Fibroblast of skin of scalp (primary cell): ENCODE results near the gene BMP2K.
"Not testable (repeated sequence)": the region's sequence is repeated elsewhere in the genome, so short reads cannot be mapped to it uniquely, and the experiment has no call there.

Experiments used
- DNase-seq: peaks from one replicate; pipeline ENCODE4 v3.0.0-alpha.2; 2013

BMP2K gene

DNA sequence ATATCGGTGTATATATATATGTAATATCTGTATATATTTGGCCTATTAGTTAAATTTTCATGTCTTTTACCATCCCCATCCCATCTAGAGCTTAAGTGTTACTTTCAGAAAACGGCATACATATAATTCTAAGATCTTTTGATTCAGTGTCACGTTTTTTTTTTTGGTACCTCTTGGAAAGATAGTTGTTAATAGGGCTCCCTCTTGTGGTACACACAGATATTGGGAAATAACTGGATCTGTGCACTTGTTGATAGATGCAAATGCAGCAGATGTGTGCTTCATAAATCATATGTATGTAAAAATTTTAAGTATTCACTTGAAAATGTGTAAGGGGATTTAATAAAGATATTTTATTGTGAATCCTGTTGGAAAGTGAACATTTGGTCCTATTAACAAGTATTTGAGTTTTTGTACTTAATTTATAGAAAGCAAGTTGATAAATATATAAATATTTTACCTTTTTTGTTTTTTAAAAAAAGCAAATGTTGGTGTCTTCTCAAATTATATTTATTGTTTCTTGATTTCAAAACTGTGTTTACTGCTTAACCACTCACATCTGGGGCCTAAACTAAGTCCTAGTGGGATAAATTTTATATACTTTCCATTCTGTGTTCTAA is 88.4 kb downstream of the BMP2K start:
- DNase-seq, result peak; percentile 80

GRCh38 chr4:78865451-78865850 is 89.3 kb downstream of the BMP2K start:
- DNase-seq, result no peak

DNA sequence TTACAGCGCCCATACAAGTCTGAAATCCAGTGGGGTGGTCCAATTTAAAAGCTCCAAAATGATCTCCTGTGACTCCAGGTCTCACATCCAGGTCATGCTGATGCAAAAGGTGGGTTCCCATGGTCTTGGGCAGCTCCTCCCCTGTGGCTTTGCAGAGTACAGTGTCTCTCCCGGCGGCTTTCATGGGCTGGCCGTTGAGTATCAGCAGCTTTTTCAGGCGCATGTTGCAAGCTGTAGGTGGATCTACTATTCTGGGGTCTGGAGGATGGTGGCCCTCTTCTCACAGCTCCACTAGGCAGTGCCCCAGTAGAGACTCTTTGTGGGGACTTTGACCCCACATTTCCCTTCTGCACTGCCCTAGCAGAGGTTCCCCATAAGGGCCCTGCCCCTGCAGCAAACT is 92.6 kb downstream of the BMP2K start:
- not testable (repeated sequence) for DNase-seq

DNA sequence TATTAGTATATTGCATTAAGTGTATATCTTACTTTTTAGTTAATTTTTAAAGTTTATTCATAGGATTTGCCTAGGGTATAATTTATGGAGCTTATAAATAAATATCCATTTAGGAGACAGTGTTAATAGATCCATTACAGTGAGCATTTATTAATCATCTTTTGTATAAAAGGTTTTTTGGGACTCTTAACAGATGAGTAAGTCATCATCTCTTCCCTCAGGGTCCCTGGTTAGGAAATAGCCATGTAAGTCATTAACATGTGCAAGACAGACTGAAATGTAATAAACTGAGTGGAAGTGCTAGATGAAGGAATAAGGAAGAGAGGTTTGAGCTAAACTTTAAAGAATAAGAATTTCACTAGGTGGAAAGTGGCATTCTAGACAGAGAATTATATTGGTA is 93.9 kb downstream of the BMP2K start:
- no peak for DNase-seq

DNA sequence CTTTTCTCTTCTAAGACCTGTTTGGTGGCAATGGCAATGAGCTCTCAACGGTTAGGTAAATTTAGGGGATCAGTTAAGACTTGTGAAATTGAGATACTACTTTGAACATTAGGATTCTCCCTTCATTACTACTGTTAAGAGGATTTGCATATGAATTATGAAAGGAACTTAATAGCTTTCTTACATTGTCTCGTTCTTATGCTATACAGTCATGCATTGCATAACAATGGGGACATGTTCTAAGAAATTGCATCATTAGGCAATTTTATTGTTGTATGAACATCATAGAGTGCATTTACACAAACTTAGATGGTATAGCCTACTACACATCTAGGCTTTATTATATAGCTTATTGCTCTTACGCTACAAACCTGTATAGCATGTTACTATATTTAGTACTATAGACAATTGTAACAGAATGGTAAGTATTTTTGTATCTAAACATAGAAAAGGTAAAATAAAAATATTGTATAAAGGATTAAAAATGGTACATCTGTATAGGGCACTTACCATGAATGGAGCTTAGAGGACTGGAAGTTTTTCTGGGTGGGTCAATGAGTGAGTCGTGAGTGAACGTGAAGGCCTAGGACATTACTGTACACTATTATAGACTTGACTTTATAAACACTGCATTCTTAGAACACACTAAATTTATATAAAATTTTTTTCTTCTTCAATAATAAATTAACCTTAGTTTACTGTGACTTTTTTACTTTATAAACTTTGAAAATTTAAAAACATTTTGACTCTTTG is 100.6 kb downstream of the BMP2K start:
- DNase-seq, result no peak

DNA sequence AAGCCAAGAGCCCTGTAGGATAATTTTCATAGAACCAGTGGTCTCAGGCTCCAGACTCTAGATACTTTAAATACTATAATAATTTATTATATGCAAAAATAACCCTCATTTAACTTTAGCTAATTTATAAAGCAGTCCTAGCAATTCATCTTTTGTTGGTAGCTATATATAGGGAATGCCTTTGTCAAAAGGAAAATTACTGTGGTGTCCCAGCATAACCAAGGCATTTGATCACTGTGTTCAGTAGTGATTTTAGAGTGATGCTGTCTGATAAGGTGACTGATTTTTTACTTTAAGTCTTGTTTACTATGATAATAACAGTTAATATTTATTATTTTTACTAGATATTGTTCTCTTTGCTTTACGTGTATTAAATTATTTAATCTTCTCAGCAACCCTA is 101.9 kb downstream of the BMP2K start:
- DNase-seq, result no peak

DNA sequence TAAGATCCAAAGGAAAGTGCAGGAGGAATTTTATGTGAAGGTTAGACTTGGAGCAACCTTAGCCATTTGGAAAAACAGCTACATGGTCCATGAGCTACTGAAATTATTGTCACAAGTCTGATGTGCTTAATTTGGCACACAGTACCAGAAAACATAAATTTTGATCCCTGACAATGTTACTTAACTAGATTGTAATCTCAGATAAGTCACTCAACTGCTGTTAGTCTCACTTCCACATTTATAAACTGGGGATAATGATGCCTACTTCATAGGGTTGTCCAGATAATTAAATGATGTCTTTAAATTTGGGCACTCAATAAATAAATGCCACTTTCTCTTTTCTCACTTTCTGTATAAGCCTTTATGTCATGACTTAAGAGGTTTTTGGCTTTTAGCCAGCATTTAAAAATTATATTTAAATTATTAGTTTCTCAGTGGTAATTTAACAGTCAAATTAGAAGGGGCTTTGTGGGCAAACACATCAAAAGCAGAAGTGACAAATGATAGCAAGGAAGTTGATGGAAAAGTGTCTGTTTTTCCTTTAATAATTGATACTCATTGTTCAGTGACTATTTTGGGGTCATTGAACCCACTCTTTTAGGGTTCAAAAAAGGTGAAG is 104.8 kb downstream of the BMP2K start:
- no peak for DNase-seq

DNA sequence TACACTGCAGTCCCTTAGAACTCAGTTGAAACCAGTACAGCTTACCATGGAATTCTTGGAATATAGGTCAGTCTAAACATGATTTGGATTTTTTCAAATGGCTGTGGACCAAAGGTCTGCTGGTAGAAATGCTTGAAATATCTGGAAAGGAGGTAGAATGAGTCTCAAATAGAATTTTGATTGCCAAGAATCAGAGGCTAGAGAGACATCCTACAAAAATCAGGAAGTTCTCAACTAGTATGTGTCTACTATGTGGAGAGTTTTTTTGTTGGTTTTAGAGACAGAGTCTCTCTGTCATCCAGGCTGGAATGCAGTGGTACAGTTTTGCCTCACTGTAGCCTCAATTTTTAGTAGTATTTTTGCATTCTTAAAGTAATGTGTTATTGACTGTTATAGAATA is 109.4 kb downstream of the BMP2K start:
- DNase-seq, result peak; percentile 71

DNA sequence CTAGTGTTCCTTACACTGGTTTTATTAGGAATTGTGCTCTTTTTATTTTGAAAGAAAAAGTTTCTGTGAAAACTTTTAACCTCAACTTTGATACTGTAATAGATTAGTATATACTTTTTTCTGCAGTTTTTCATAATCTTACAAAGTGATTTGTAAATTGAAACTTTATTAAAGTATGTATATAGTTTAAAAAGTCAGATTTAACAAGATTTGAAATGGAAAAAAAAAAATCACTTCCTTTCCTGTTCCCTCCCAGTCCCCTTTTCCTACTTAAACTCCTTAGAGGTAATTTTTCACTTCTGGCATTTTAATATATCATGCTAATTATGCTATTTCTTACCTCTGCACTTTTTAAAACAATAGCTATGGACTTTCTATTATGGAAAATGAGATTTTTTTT is 113.8 kb downstream of the BMP2K start:
- DNase-seq, result no peak

GRCh38 chr4:78899302-78899701 is 123.2 kb downstream of the BMP2K start:
- DNase-seq, result no peak

GRCh38 chr4:78901882-78902281 is 125.7 kb downstream of the BMP2K start:
- DNase-seq, result no peak

DNA sequence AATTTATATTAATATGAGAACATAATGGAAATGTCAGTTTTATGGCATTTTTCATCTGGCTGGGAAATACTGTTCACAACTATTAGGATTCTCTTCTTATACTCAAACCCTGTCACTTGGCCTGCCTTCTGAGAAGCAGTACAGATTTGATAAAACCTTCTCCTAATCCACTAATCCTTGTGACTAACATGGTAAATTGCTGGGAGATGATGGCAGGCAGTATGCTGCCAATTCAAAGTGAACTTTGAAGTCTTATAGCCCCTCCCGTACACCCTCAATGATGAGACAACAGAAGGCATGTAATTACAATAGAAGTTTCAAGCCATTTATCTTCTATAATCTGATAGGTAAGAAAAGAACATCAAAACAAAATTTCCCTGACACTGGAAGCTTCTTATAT is 126.1 kb downstream of the BMP2K start:
- no peak for DNase-seq

DNA sequence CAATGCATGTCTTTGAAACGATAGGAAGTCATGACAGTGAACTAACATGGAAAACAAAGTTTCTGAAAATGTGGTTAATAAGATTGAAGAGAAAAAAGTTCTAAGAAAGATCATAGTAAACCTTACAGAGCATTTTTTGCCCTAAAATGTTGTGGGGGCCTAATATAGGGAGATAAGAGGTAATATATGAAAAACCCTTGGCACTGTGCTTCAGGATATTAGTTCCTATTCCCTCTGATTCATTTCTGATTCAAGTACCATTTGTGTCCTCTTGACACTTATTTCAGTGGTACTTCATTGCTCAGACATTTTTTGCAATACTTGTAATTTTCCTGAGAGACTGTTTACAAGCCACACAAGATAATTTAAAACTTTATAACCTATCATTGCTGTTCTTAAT is 128.0 kb downstream of the BMP2K start:
- DNase-seq, result no peak

DNA sequence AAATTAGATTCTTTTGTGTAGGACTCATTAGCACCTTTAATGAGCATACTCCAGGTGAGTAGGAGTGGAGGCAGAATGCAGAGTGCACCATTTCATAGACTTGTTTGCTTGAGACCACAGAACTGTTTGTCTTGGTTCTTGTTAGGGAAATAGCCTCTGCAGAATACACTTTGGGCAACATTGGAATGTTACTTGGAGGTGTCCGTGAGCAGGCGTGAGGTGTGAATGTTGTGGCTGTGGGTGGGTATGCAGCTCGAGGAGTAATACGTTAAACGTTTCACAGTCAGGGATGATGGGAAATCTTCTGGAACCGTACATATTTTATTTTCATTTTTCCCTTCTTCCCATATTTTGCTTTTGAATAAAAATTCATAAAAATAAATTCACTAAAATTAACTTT is 131.5 kb downstream of the BMP2K start:
- no peak for DNase-seq

DNA sequence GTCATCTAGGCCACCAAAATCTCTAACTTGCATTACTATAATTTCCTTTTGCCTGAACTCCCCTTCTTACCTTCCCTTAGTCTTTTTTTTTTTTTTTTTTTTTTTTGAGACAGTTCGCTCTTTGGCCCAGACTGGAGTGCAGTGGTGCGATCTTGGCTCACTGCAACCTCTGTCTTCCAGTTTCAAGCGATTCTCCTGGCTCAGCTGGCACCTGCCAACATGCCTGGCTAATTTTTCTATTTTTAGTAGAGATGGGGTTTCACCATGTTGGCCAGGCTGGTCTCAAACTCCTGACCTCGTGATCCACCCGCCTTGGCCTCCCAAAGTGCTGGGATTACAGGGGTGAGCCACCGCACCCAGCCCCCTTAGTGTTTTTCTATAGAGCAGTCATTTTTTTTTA is 132.8 kb downstream of the BMP2K start:
- not testable (repeated sequence) for DNase-seq

DNA sequence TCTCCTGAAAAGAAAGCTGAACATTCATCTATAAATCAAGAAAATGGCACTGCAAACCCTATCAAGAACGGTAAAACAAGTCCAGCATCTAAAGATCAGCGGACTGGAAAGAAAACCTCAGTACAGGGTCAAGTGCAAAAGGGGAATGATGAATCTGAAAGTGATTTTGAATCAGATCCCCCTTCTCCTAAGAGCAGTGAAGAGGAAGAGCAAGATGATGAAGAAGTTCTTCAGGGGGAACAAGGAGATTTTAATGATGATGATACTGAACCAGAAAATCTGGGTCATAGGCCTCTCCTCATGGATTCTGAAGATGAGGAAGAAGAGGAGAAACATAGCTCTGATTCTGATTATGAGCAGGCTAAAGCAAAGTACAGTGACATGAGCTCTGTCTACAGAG is 134.5 kb downstream of the BMP2K start:
- no peak for DNase-seq

DNA sequence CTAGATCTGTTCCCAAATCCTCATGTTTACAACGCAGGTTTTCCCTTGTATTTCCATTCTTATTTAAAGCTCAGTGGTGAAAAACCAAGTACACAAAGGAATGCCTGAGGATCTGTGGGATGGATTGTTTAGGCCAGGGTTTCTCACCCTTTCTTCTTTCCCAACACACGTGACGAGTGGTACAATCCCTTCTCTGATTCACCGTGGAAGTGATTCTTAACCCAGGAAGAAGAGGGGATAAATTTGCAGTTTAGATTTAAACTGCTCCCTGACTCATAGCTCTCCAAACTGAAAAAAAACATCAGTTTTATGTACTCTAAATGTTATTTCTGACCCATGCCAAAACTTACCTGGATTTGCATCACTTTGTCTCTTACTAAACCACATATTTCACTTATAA is 146.1 kb downstream of the BMP2K start:
- no peak for DNase-seq

DNA sequence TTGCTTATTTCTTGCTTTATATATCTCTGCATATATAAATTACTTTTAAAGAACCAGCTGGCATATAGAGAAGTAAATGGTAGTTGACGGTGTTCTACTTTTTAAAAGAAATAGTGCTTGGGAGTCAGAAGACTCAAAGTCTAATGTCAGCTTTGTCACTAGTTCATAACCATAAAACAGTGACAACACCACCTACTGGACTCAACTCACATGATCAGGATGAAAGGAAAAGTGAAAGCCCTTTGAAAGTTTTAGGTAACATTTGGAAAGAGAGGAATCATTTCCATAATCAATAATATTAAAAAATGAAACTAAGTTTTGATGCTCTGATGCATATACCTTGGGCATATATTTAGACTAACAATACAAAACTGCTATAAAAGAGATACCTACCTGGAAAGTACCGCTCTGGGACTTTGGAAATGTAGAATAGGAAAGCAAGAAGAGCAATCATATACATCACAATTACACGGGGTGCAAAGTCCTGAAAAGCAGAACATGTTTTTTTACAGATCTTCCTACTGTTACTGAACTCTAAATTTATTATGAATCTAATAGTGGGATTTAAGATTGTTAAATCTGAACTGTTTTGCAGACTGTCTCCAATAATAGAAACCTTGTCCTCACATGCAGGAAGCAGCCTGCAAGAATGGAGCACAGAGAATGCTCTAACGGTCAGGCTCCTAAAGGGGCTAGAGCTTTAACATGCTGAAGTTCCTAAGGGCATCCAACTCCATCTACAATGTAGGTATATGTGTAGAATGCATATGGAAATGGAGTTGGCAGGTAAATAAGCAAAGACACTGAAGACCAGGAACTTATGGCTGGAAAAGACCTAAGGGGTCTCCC is 147.5 kb downstream of the BMP2K start:
- DNase-seq, result no peak

DNA sequence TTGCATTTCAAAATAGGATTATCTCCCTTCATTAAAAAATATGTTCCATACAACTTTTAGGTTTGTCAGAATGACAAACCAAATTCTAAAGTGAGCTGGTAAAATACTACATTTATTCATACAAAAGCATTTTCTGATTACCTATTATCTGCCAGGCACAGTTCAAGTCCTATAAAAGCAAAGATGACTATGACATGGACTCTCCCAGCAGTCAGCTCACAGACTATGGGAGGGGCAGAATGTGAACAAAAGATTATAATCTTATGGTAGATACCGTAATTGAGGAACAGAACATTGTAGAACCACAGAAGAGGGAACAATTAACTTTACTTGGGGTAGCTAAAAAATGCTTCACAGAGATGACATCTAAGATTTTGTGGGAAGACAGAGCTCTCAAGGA is 150.7 kb downstream of the BMP2K start:
- DNase-seq, result no peak

GRCh38 chr4:78928835-78929234 is 152.7 kb downstream of the BMP2K start:
- DNase-seq, result no peak

- no peak for DNase-seq
Observed at GRCh38 chr4:78930016-78930629, 154.0 kb downstream of the BMP2K start.

DNA sequence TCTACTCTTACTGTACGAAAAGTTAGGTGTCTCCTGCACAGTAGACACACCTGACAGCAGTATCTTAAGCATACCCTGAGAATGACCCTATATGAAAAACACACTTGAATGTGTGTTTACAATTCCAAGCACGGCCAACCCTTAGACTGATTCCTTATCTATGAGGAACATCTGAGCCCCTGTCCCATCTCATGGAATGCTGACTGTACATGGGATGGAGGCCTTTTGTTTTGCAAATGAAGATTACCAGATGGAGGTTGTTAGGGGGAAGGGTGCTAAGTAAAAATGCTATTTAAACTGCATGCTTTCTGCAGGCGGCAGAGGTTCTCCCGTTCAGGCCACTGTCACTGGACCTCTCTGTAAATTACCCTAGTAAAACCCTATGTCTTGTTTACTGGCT is 160.8 kb downstream of the BMP2K start:
- no peak for DNase-seq

GRCh38 chr4:78937837-78938236 is 161.7 kb downstream of the BMP2K start:
- peak; percentile 4 for DNase-seq
